Gastrocnemius medialis (tissue), 4 donors: Measurements from ENCODE around the gene SGMS1. TPM values are rescaled to one million over a fixed set of nuclear protein-coding genes. Genes with fewer than 3 reads are reported as not detected.
"Not testable (repeated sequence)": the region's sequence is repeated elsewhere in the genome, so short reads cannot be mapped to it uniquely, and the experiment has no call there.

ENCODE experiments used
- ATAC-seq, 2 donors: fragments of 150-250 bp; one replicate each; pipeline ENCODE4 v1.9.1; 2016
- DNase-seq, 2 donors: peaks; one replicate each; pipeline ENCODE4 v3.0.0-alpha.2; 2019
- H3K27ac ChIP-seq, 4 donors: fragments of 200-600 bp; sonication (generic); 1 replicate in 1 of 4; 2 replicates in 3 of 4; pipeline ENCODE4 v1.5.1; 2016 to 2018; ENCODE audit warnings: mild to moderate bottlenecking in 2 of 4, moderate library complexity in 1 of 4
- H3K27me3 ChIP-seq, 3 donors: fragments of 200-600 bp; sonication (generic) in 2 of 3; 1 replicate in 1 of 3; 2 replicates in 2 of 3; pipeline versions ENCODE4 v1.5.1 to v1.6.0; 2016 to 2019; ENCODE audit warnings: mild to moderate bottlenecking in 1 of 3, moderate library complexity in 1 of 3
- H3K36me3 ChIP-seq, 2 donors: fragments of 200-600 bp; sonication (generic) in 1 of 2; one replicate each; pipeline ENCODE4 v1.5.1; 2017 to 2018
- H3K4me1 ChIP-seq, 2 donors: fragments of 200-600 bp; sonication (generic) in 1 of 2; one replicate each; pipeline ENCODE4 v1.5.1; 2016 to 2017; ENCODE audit warnings: mild to moderate bottlenecking in 2 of 2
- H3K4me3 ChIP-seq, 4 donors: fragments of 200-600 bp; sonication (generic) in 3 of 4; 1 replicate in 1 of 4; 2 replicates in 3 of 4; pipeline ENCODE4 v1.5.1; 2016 to 2019; ENCODE audit warnings: mild to moderate bottlenecking in 2 of 4
- H3K9me3 ChIP-seq, 3 donors: fragments of 200-600 bp; sonication (generic) in 2 of 3; 1 replicate in 1 of 3; 2 replicates in 2 of 3; pipeline ENCODE4 v1.5.1; 2016 to 2019
- POLR2A ChIP-seq, 2 donors: fragments of 450-650 bp; IDR thresholded peaks; one replicate each; pipeline ENCODE4 v1.6.1; 2017; ENCODE audit warnings: antibody characterized with exemption in 2 of 2, mild to moderate bottlenecking in 2 of 2, moderate library complexity in 2 of 2
- in situ Hi-C, 4 donors: fragments of 200-750 bp; cut with MboI; loops; one replicate each; pipeline versions ENCODE4 v1.15.0 to v1.8.0; 2017; ENCODE audit warnings: low sequenced_read_pairs in 4 of 4
- intact Hi-C: fragments of 100-400 bp; cut with DNase I; formaldehyde crosslinking; loops from one replicate; pipeline ENCODE4 v1.15.1; 2023; ENCODE audit warnings: low total_unique reads
- total RNA-seq, 4 donors: library from RNA; depleted of rRNA; stranded (reverse); fragments of >200 nt; gene quantifications; one replicate each; pipeline versions ENCODE4 v1.1.0 to v1.2.3, GENCODE V29; 2016
- TF ChIP-seq, protein P1 (sequence below), 5 experiments: fragments of 450-650 bp in 3 of 5; fragments of 200-600 bp in 2 of 5; sonication (generic) in 2 of 5; IDR thresholded peaks in 4 of 5; conservative IDR thresholded peaks in 1 of 5; 1 replicate in 4 of 5; 2 replicates in 1 of 5; pipeline ENCODE4 v1.5.1; 2016 to 2019; ENCODE audit warnings: antibody characterized with exemption in 5 of 5, mild to moderate bottlenecking in 3 of 5, moderate library complexity in 3 of 5

The SGMS1 gene
- total RNA-seq, 4 donors from 2014 or later, result 17.6 to 30.7 (median 25.0) TPM

DNA sequence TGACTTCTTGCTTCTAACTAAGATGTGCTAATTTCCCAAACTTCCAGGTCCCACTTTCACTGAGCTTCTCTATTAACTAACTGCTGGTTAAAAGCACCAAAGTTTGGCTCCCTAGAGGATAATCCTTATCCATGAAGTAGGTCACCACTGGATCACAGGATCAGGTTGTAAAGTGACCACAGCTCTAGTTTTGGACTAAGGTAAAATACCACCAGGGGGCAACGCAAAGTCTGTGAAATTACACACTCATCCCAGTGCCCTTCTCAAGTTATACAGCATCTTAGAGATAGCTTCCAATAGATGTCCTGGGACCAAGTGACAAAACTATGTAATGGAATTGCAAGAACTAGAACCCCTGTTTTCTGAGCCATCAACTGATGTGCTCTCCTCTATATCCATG, 256.0 kb downstream of the SGMS1 start:
- intact Hi-C loops (no loop called here), in situ Hi-C loops (no loop called here)
- DNase-seq (no peak), ATAC-seq (no peak)
- TF ChIP-seq, protein P1, sequence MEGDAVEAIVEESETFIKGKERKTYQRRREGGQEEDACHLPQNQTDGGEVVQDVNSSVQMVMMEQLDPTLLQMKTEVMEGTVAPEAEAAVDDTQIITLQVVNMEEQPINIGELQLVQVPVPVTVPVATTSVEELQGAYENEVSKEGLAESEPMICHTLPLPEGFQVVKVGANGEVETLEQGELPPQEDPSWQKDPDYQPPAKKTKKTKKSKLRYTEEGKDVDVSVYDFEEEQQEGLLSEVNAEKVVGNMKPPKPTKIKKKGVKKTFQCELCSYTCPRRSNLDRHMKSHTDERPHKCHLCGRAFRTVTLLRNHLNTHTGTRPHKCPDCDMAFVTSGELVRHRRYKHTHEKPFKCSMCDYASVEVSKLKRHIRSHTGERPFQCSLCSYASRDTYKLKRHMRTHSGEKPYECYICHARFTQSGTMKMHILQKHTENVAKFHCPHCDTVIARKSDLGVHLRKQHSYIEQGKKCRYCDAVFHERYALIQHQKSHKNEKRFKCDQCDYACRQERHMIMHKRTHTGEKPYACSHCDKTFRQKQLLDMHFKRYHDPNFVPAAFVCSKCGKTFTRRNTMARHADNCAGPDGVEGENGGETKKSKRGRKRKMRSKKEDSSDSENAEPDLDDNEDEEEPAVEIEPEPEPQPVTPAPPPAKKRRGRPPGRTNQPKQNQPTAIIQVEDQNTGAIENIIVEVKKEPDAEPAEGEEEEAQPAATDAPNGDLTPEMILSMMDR (IDR thresholded peaks at IDR 0.05 in 4 of 5, conservative IDR thresholded peaks at IDR 0.05 in 1 of 5), result no peak
- no peak for TF ChIP-seq POLR2A (IDR thresholded peaks at IDR 0.05)
- Histone ChIP-seq H3K4me3 (no peak overlapping the region), H3K27me3 (no peaks in the 10 kb centered on the region), H3K36me3 (no peaks in the 10 kb centered on the region), H3K9me3 (no peaks in the 10 kb centered on the region), H3K27ac (no peak overlapping the region), H3K4me1 (peaks cover under 1 to 21% of the 10 kb centered on the region in 2 donors)

DNA sequence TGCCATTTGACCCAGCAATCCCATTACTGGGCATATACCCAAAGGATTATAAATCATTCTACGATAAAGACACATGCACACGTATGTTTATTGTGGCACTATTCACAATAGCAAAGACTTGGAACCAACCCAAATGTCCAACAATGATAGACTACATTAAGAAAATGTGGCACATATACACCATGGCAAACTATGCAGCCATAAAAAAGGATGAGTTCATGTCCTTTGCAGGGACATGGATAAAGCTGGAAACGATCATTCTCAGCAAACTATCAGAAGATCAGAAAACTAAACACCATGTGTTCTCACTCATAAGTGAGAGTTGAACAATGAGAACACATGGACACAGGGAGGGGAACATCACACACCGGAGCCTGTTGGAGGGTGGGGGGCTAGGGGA, 257.3 kb downstream of the SGMS1 start:
- intact Hi-C loops, H3K27me3 ChIP-seq, H3K36me3 ChIP-seq, ATAC-seq, H3K27ac ChIP-seq, H3K4me3 ChIP-seq, H3K9me3 ChIP-seq, DNase-seq, in situ Hi-C loops: not testable (repeated sequence)
- peaks cover under 1 to 11% of the 10 kb centered on the region in 2 donors for H3K4me1 ChIP-seq

DNA sequence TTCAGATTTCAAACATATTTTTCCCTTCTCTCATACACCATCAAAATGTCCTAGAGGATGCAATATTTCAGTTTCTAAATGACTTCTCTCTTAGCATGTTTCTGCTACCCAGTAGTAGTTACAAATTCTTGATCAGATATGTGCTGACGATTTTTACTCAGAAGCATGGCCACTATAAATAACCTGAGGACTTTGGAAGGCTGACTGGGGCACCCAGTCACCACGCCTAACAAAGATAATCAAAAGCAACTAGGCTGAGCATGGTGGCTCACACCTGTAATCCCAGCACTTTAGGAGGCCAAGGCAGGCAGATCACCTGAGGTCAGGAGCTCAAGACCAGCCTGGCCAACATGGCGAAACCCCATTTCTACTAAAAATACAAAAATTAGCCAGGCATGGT, 259.0 kb downstream of the SGMS1 start:
- H3K9me3 ChIP-seq, intact Hi-C loops, H3K4me3 ChIP-seq, in situ Hi-C loops, H3K27me3 ChIP-seq, DNase-seq, H3K27ac ChIP-seq, ATAC-seq, H3K36me3 ChIP-seq: not testable (repeated sequence)
- peaks cover 11 to 13% of the 10 kb centered on the region in 2 donors for H3K4me1 ChIP-seq

DNA sequence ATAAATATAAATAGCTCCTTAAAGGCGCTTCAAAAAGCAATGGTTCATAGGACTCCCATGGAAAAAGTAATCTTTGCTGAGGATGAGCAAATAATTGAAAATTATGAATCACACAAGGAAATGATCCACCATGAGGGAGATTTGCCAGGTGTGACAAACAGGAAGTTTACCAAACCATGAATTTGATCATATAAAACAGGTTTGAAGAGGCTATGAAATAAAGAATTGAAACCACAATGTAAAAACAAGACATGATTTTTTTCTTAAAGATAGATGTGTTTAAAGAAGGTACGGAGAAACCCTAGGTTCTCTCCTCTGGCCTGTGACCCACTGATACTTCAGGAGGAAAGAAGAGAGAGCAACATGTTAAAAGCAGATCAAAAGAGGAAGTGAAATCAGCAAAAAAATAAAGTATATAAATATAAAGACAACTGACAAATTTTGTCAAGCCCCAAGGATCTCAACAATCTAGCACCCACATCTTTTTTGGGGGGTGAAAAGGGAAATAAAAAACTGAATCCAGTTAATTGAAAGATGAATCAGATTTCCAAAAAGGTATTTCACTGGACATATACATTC, 261.1 kb downstream of the SGMS1 start:
- in situ Hi-C loops (no loop called here), intact Hi-C loops (no loop called here)
- DNase-seq (no peak), ATAC-seq (no peak)
- H3K4me1 ChIP-seq, result peaks cover 18 to 26% of the 10 kb centered on the region in 2 donors
- H3K27ac ChIP-seq, result no peak overlapping the region
- no peaks in the 10 kb centered on the region for H3K9me3 ChIP-seq
- no peak overlapping the region for H3K4me3 ChIP-seq
- no peak for TF ChIP-seq POLR2A (IDR thresholded peaks at IDR 0.05)
- TF ChIP-seq, protein P1 (IDR thresholded peaks at IDR 0.05 in 4 of 5, conservative IDR thresholded peaks at IDR 0.05 in 1 of 5), result no peak
- no peaks in the 10 kb centered on the region for H3K27me3 ChIP-seq
- no peaks in the 10 kb centered on the region for H3K36me3 ChIP-seq

DNA sequence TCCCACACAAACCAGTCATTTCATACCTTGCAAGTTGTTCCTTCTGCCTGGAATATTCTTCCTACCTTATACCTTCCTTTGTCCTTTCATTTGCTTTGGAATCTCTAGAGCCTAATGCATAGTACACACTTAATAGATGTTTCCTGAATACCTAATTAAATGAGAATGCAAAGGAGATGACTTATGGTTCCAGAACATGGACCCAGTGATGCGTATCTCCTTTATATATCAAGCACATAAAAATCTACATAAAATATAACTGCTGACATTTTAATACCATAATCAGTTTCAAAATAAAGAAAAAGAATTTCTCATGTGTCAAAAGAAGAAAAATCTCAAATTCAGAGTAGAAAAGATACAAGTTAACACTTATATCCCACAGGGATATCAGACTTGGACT, 261.8 kb downstream of the SGMS1 start:
- ATAC-seq, result no peak
- intact Hi-C loops, result no loop called here

More for the DNA sequence above, 261.8 kb downstream of the SGMS1 start:
- no peak overlapping the region for H3K27ac ChIP-seq
- H3K36me3 ChIP-seq, result no peaks in the 10 kb centered on the region
- H3K27me3 ChIP-seq, result no peaks in the 10 kb centered on the region
- in situ Hi-C loops, result no loop called here
- TF ChIP-seq POLR2A (IDR thresholded peaks at IDR 0.05), result no peak
- TF ChIP-seq, protein P1 (IDR thresholded peaks at IDR 0.05 in 4 of 5, conservative IDR thresholded peaks at IDR 0.05 in 1 of 5), result no peak
- H3K9me3 ChIP-seq, result no peaks in the 10 kb centered on the region
- no peak overlapping the region for H3K4me3 ChIP-seq
- no peak for DNase-seq
- H3K4me1 ChIP-seq, result peaks cover 14 to 26% of the 10 kb centered on the region in 2 donors
